GM04503 (cell line): Measurements from ENCODE around the gene EML4.
"Not testable (repeated sequence)": the region's sequence is repeated elsewhere in the genome, so short reads cannot be mapped to it uniquely, and the experiment has no call there.

ENCODE experiments used
- DNase-seq: peaks from one replicate; pipeline ENCODE4 v3.0.0-alpha.2; 2012; ENCODE audit warnings: low read depth

The EML4 gene, protein sequence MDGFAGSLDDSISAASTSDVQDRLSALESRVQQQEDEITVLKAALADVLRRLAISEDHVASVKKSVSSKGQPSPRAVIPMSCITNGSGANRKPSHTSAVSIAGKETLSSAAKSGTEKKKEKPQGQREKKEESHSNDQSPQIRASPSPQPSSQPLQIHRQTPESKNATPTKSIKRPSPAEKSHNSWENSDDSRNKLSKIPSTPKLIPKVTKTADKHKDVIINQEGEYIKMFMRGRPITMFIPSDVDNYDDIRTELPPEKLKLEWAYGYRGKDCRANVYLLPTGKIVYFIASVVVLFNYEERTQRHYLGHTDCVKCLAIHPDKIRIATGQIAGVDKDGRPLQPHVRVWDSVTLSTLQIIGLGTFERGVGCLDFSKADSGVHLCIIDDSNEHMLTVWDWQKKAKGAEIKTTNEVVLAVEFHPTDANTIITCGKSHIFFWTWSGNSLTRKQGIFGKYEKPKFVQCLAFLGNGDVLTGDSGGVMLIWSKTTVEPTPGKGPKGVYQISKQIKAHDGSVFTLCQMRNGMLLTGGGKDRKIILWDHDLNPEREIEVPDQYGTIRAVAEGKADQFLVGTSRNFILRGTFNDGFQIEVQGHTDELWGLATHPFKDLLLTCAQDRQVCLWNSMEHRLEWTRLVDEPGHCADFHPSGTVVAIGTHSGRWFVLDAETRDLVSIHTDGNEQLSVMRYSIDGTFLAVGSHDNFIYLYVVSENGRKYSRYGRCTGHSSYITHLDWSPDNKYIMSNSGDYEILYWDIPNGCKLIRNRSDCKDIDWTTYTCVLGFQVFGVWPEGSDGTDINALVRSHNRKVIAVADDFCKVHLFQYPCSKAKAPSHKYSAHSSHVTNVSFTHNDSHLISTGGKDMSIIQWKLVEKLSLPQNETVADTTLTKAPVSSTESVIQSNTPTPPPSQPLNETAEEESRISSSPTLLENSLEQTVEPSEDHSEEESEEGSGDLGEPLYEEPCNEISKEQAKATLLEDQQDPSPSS

DNA sequence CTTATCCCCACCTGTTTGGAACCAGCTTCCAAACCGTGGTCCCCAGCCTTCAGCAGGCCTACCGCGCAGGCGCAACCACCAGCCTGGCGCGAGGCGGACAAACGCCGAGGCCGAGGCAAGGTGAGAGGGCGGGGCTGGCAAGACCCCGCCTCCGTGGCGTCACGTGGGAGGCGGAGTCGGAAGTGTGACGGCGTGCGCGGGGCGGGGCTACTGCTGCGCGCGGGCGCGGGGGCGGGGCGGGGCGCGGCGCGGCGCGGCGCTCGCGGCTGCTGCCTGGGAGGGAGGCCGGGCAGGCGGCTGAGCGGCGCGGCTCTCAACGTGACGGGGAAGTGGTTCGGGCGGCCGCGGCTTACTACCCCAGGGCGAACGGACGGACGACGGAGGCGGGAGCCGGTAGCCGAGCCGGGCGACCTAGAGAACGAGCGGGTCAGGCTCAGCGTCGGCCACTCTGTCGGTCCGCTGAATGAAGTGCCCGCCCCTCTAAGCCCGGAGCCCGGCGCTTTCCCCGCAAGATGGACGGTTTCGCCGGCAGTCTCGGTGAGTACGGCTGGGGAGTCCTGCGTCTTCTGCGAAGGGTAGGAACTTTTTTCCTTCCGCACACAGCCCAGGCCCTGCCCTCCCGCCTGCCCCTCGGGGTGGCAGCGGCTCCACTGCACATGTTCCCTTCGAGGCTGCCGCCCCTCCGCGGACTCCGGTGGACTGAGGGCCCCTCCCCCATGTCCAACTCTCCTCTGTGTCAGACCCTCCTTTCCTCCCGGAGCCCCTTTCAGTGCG lies at the start of gene EML4:
EML4 (plus strand) TSS at position 254 of the 774 bp plus-strand sequence; CDS start at position 513, 259 bp downstream.
- no peak for DNase-seq

DNA sequence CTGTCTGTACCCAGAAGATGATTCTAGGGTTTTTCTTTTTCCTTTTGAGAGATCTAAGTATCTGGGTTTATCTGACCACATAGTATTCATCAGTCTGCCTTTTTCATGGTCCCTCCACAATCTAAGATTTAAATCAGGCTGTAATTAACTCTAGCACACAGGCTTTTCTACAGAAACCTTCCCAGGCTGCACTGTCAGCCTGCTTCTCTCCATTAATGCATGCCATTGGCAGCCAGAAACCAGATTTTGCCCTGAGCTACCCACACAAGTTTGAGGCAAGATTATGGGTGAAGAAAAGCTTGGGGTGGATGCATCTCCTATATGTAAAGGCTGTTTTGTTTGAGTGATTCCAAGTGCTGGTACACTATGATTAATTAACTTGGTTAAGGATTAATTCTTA lies 45.7 kb upstream of the EML4 start:
- no peak for DNase-seq

DNA sequence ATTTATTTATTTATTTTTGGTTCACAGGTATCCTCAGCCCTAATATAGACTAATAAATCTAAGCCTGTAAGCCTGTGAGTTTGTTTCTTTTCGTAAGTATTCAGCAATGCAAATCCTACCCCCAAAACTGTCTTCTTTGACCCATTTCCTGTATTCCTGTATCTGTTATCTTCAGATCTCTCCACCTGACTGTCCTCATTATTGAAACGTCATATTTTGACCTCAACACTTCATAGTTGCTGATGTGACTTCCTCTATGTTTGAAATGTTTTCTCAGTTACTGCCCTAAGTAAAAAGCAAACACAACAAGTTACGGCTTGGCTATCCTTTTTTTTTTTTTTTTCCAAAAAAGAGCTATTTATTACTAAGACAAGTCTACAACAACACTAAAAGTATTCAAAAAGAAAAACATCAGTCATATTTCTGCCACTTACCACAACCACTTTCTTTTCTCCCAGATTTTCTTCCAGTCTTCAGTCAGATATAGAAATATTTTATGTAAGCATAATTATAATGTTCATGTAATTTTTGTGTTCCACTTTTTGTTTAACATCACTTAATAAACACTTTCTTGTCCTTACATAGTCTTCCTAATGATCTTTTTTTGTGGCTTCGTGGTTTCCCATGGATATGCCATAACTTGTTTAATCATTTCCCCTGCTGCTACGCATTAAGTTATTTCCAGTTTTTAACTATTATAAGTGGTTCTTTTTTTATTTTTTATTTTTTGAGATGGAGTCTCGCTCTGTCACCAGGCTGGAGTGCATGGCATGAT lies 45.0 kb upstream of the EML4 start:
- no peak for DNase-seq

DNA sequence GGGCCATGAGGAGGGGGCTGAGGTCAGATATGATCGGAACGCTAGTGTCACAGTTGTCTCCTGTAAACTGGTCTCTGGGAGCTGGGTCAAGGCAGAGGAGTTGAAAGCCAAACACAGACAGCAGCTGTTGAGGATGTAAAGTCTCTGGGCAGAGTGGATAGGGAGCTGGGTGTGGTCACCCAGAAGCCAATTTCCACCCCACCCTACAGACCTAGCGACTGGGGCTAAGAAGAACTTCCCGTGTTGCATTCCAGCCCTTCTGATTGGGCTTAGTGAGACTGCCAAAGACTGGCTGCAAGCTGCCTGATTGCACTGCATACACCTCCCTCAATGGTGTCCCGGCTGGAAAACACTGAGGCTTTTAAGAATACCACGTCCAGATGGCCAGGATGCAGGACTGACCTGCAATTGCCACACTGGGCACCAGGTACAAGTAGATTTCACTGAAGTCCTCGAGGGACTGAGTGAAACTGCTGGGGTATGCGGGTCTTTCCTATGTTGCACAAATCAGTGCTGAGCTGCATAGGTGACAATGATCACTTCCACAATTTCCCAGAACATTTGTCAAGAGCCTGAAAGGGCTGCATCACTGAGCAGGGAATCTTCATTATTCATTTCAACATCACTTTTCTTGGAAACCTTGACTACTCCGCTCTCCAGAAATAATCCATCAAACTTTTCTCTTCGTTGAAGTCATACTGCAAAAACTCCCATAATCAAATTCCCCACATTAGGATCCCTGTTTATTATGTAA lies 43.1 kb upstream of the EML4 start:
- no peak for DNase-seq

DNA sequence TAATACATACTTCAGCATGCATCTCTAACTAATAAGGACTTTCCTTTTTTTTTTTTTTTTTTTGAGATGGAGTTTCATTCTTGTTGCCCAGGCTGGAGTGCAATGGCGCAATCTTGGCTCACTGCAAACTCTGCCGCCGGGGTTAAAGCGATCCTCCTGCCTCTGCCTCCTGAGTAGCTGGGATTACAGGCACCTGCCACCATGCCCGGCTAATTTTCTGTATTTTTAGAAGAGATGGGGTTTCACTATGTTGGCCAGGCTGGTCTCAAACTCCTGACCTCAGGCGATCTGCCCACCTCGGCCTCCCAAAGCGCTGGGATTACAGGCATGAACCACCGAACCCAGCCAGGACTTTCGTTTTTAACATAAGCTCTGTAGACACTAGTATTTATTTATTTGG lies 42.3 kb upstream of the EML4 start:
- DNase-seq = not testable (repeated sequence)

DNA sequence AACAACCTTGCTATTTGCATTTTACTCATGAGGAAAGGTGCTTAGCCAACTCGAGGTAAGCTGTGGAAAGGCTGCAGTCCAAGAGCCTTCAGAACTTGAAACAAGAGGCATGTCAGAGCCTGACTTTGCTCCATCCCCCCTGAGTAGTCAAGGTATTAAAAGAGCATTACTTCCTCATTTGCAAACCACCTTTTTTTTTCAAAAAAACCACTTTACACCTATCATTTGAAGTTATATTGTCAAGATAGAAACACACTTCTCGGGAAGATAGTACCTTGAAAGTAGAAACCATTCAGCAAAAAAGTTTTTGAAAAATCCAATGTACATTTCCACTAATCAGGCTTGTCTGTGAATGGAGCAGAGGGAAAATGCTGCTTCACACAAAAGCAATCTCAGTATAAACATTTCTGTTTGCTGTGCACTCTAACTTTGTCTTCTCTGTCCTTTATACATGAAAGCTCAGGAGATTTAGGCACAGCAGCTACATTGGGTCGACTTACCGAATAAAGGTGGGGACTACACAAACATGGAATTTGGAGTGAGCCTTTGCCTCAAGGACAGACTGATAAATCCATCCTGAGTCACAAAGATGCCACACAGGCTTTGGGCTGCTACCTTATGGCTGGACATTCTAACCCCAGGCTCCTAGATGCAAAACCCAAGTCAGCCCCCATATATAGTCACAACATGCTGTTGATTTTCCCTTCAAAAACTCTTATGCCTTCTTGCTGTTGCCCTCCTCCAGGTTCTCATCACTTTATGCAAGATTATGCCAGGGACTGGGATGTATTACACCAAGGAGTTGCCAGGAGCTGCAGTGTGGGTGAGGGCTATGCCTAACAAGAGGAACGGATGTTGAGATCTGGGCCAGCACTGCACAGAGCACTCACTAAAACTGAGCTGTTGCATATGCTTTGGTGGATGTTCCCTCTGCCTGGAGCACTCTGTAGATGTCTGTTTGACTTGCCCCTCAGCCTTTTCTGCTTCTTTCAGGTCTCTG lies 41.4 kb upstream of the EML4 start:
- no peak for DNase-seq

DNA sequence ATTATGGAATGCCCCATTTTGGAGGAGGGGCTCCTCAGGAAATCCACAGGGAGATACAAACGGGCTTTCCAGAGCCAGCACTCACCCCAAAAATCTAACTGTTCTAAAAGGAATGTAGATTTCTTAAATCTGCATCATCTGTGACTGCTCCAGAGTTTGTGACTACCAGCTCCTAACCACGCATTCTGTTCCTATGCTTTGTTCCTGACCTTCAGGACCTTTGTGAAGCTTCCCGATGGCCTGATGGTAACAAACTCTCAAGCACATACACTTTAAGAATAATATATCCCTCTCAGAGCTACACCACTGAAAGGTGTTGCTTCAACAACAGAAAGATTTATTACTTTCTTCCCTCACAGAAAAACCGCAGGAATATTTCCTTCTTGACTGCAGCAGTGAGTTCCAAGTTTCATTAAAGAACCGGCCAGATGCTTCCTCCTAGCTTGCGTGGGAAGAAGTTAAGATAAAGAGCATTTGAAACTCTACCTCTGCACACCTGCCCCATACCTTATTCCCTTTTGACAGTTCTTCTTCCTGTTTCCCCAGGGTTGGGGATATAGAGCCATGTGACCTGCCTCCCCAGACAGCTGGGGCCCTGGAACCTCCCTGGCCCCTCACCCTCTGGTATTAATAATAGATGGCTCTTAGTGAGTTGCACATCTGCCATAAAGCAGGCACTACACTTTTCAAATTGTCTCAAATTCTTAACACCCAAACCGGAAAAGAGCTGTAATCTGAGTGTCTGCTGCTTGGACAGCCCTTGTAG lies 40.2 kb upstream of the EML4 start:
- DNase-seq = peak; percentile 86

DNA sequence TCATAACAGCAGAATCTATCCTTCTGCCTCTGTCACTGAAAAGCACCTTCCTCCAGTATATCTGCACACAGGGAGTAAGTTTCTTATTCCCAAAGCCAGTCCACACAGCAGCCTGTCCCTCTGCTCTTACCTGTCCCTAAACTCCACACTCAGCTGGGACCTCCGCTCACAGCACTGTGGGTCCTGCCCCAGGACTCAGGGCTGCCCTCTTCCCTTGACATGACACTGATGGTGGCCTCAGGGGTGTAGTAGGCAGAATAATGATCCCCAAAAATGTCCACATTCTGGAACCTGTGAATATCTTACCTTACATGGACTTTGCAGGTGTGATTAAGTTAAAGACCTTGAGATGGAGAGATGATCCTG lies 39.7 kb upstream of the EML4 start:
- DNase-seq = no peak

DNA sequence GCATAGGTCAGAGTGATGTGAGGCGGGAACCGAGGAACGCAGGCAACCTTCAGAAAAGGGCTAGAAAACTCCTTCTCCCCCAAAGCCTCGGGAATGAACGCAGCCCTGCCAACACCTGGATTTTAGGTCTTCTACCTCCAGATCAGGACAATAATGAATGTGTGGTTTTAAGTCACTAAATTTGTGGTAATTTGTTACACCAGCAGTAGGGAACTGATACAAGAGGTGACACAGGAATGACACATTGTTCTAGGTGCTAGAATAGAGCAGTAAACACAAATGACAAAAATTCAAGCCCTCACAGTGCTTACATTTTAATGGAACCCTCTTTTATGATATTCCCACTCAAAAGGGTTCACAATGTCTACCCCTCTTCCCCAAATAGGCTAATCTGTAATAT lies 39.2 kb upstream of the EML4 start:
- DNase-seq = no peak

DNA sequence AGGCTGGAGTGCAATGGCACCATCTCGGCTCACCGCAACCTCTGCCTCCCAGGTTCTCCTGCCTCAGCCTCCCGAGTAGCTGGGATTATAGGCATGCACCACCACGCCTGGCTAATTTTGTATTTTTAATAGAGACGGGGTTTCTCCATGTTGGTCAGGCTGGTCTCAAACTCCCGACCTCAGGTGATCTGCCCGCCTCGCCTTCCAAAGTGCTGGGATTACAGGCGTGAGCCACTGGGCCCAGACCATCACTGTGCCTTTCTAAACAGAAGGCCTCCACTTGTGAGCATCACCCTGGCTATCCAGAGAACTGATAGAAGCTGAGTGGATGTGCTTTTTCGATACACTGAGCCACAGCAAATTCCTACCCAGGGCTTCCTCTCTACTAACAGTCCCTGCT lies 38.3 kb upstream of the EML4 start:
- DNase-seq = not testable (repeated sequence)

DNA sequence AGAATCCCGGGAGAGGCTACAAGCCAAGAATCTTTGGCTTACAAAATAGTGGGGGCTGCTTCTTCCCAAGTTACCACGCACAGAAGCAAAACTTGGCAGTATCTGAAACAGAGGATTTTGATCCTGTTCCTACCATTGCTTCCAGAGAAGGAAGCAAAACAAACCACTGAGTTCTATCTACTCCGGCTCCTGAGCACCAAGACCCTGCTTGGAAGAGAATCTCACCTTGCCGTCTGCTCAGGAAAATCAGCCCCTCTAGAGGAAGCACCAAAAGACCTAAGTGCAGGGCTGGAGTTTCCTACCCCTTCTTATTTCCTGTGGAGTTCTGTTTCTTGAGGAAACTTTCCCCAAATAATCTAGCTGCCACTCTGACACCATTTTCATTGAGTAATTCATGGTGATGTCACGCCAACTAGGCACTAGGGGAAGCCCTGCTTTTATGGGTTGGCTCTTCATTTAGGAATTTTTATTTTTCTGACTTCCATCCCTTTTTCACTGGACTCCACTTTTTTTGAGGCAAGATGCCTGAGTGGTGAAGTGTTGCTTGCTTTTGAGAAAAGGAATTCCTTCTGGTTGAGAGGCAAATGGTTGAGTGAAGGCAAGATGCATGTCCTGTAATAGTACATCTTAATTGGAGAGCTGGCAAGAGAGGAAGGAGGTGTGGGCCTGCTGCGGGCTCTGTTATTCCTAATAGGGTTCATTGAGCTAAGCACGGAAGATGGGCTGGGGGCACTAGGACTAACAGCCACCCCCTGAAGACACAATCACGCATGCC lies 36.8 kb upstream of the EML4 start:
- peak; percentile 98 for DNase-seq

DNA sequence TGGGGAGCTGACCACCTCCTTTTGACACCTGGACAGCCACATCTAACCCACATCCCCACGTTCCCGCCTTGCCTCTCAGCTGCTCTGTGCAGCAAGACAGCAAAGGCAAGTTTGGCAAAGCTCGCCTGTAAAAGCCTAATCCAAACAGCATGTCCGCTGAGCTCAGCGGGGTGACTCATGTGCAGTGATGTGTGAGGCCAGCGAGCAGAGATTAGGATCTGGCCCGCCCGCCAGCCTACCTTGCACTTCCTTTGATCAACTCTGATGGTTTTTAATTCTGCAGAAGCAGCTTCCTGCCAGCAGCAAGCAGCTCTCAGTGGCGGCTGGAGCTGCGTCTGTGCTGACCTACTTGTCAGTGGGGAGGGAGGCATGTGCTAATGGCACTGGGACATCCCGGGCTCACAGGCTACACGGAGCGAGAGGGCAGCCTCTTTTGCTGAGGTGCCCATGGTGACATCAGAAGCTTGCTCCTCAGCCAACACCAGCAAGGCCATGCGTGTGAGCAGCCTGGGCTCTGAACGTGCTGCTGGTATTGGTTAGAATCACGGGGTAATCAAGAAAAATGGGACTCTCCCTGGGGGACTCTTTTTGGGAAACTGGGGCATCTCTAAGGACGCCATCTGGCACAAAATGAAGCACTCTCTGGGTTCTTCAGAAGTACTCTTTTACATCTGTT lies 36.0 kb upstream of the EML4 start:
- peak; percentile 91 for DNase-seq

DNA sequence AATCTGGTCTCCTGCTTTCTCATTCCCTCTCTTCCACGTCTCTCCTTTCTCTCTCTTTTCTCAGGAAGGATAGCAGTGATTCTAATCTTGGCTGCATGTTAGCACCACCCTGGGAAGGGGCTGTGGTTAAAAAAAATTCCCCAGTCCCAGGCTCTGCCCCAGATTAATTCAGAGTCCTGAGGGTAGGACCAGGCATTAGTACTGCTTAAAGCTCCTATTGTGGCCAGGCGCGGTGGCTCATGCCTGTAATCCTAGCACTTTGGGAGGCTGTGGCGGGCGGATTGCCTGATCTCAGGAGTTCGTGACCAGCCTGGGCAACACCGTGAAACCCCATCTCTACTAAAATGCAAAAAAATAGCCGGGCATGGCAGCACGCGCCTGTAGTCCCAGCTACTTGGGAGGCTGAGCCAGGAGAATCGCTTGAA lies 35.4 kb upstream of the EML4 start:
- DNase-seq = no peak

DNA sequence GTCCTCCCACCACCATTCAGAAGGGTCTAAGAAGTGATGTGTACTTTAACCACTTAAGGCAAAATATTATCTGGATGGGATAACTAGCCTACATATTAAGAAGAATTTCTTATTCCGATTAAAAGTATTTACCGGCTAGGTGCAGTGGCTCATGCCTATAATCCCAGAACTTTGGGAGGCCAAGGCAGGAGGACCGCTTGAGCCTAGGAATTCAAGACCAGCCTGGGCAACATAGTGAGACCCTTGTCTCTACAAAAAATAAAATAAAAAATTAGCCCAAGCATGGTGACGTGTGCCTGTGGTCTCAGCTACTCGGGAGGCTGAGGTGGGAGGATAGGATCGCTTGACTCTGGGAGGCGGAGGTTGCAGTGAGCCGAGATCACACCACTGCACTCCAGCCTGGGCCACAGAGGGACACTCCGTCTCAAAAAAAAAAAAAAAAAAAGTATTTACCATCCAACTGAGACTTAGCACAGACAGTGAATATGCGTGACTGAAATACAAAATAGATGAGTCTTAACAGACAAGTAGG lies 34.7 kb upstream of the EML4 start:
- not testable (repeated sequence) for DNase-seq

DNA sequence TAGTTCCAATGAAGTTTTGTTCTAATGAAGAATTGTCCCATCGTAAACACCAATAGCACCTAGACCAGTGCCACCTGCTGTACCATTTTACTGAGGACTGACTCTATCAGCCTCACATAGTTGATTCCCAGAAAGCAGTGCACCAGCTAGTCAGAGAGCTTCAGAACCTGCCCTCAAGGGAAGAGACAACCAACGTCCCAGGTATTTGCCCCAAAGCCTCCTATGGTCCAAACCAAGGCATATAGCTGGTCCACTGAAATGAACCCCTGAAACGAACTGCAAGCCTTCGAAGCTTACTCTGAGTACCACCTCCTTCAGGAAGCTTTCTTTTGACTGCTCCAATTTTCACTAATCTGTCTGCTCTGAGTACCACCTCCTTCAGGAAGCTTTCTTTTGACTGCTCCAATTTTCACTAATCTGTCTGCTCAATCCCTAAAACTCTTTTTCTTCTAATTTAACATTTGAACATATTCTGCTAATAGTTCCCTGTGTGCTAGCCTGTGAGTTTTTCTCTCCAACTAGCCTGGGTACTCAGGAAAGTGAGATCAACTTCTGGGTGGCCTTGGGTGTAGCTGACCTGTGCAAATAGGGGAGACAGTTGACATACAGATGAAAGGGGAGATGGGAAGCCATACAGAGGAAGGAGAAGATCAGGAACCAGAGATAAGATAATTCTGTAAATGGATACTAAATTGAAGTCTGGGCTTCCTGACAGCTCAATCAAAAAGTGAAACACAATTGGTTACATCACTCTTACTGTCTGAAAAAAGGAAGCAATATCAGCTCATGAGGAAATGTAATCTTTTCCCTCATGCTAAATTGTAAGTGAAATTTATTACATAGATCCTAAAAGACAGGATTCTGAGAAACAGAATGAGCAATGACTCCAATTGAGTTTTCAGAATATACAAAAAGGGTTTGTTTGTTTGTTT lies 33.5 kb upstream of the EML4 start:
- DNase-seq = no peak

DNA sequence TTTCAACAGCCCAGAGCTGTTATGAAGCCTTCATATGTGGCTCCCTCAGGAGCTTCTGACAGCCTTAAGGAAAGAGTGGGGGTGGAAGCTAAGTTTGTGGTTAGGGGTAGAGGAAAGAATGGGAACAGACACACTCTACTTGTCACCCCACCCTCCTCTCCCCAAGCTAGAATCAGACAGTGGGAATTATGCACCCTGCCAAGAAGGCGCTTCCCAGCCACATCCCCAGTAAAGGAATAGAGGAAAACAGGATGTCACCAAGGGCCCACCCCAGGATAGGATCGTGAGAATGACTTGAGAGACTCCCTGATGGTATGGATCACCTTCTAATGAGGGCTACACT lies 32.4 kb upstream of the EML4 start:
- DNase-seq = no peak
